Endodermal cell (in vitro differentiated cells): ENCODE results near the gene LRFN2. TPM values are rescaled to one million over a fixed set of nuclear protein-coding genes. Genes with fewer than 3 reads are reported as not detected.

Experiments
- DNase-seq: peaks from one replicate; pipeline ENCODE4 v3.0.0-alpha.2; 2017
- H3K27ac ChIP-seq: 2 replicates; pipeline ENCODE4 v1.5.1; 2013; ENCODE audit warnings: mild to moderate bottlenecking, low read depth, low read length, moderate library complexity
- H3K27me3 ChIP-seq: 2 replicates; pipeline ENCODE4 v1.6.1; 2013; ENCODE audit warnings: mild to moderate bottlenecking, low read length, moderate library complexity; ENCODE audit not compliant: insufficient read depth, control insufficient read depth, poor library complexity, severe bottlenecking
- H3K36me3 ChIP-seq: 2 replicates; pipeline ENCODE4 v1.7.0; 2013; ENCODE audit warnings: mild to moderate bottlenecking, low read length, moderate library complexity; ENCODE audit not compliant: control insufficient read depth, insufficient read depth
- H3K4me1 ChIP-seq: one replicate; pipeline ENCODE4 v1.7.0; 2013; ENCODE audit warnings: low read length; ENCODE audit not compliant: control insufficient read depth, insufficient read depth
- H3K4me3 ChIP-seq: 2 replicates; pipeline ENCODE4 v1.5.1; 2013; ENCODE audit warnings: mild to moderate bottlenecking, low read length, moderate library complexity
- H3K9ac ChIP-seq: 2 replicates; pipeline ENCODE4 v1.6.1; 2013; ENCODE audit warnings: mild to moderate bottlenecking, low read length, moderate library complexity; ENCODE audit not compliant: poor library complexity, severe bottlenecking; ENCODE audit errors: extremely low read depth
- H3K9me3 ChIP-seq: 2 replicates; pipeline ENCODE4 v1.6.1; 2013; ENCODE audit warnings: mild to moderate bottlenecking, low read length, moderate library complexity; ENCODE audit not compliant: control insufficient read depth
- H3K27ac Mint-ChIP-seq: 2 replicates; pipeline ENCODE4 v1.8.0; 2020; ENCODE audit warnings: mixed read lengths
- H3K27me3 Mint-ChIP-seq: 2 replicates; pipeline ENCODE4 v1.8.0; 2021; ENCODE audit warnings: mild to moderate bottlenecking, mixed read lengths; ENCODE audit not compliant: insufficient read depth
- H3K36me3 Mint-ChIP-seq: 2 replicates; pipeline ENCODE4 v1.8.0; 2020; ENCODE audit warnings: low read depth, mixed read lengths
- H3K4me1 Mint-ChIP-seq: 2 replicates; pipeline ENCODE4 v1.8.0; 2020; ENCODE audit warnings: mixed read lengths
- H3K4me3 Mint-ChIP-seq: 2 replicates; pipeline ENCODE4 v1.8.0; 2020; ENCODE audit warnings: mild to moderate bottlenecking, moderate library complexity, mixed read lengths
- H3K9me3 Mint-ChIP-seq: 2 replicates; pipeline ENCODE4 v1.8.0; 2020; ENCODE audit warnings: mild to moderate bottlenecking, mixed read lengths
- CTCF ChIP-seq: fragments of 200-600 bp; sonication (generic); conservative IDR thresholded peaks from 2 replicates; pipeline ENCODE4 v1.5.0; 2021; ENCODE audit warnings: antibody characterized with exemption, mild to moderate bottlenecking
- WGBS, 2 experiments: methylation state at CpG; one replicate each; pipeline versions ENCODE4 v1.1.5 to v1.1.7; 2013; ENCODE audit warnings: missing lambda C conversion rate in 2 of 2, mixed read lengths in 1 of 2; ENCODE audit not compliant: insufficient coverage in 1 of 2, insufficient read length in 1 of 2; 5-methylcytosine and 5-hydroxymethylcytosine counted together
- total RNA-seq, 2 donors: library from RNA; stranded (reverse); fragmentation: NEBNext Ultra II Directional in 1 of 2; extraction: Animal tissue kit (Norgen Biotek cat#: 25700) in 1 of 2; gene quantifications; 2 replicates in 1 of 2; 3 replicates in 1 of 2; pipeline ENCODE4 v1.2.1, GENCODE V29; 2021

The LRFN2 gene
- total RNA-seq, 2 donors from 2014 or later, result 0.15 TPM; not detected in 1

GRCh38 chr6:40540790-40541189 lies 46.4 kb downstream of the LRFN2 start:
- Histone ChIP-seq H3K27ac (no peak overlapping the region), H3K9ac (no peak overlapping the region), H3K9me3 (no peaks in the 10 kb centered on the region), H3K36me3 (no peaks in the 10 kb centered on the region), H3K4me1 (no peaks in the 10 kb centered on the region), H3K27me3 (no peaks in the 10 kb centered on the region), H3K4me3 (no peak overlapping the region)
- H3K27ac Mint-ChIP-seq, result no peak overlapping the region
- H3K4me1 Mint-ChIP-seq, result peaks cover 8% of the 10 kb centered on the region
- no peak for TF ChIP-seq CTCF
- DNase-seq, result no peak
- no peaks in the 10 kb centered on the region for H3K9me3 Mint-ChIP-seq
- peaks cover 9% of the 10 kb centered on the region for H3K27me3 Mint-ChIP-seq
- H3K4me3 Mint-ChIP-seq, result no peak overlapping the region
- H3K36me3 Mint-ChIP-seq, result no peaks in the 10 kb centered on the region
- WGBS, 2 experiments, result 92 to 93% methylated on average over 5 to 6 of the region's 6 CpGs

- H3K9me3 Mint-ChIP-seq, result no peaks in the 10 kb centered on the region
- Histone ChIP-seq H3K36me3 (no peaks in the 10 kb centered on the region), H3K9ac (no peak overlapping the region), H3K27me3 (no peaks in the 10 kb centered on the region), H3K4me1 (no peaks in the 10 kb centered on the region), H3K9me3 (no peaks in the 10 kb centered on the region), H3K4me3 (no peak overlapping the region), H3K27ac (no peak overlapping the region)
- peaks cover 9% of the 10 kb centered on the region for H3K27me3 Mint-ChIP-seq
- peaks cover 7% of the 10 kb centered on the region for H3K4me1 Mint-ChIP-seq
- no peak for DNase-seq
- H3K4me3 Mint-ChIP-seq, result no peak overlapping the region
- no peak overlapping the region for H3K27ac Mint-ChIP-seq
- WGBS, 2 experiments, result 95 to 96% methylated on average over 6 to 7 of the region's 7 CpGs
- no peak for TF ChIP-seq CTCF
- H3K36me3 Mint-ChIP-seq, result no peaks in the 10 kb centered on the region
Observed at GRCh38 chr6:40539853-40540252, 47.3 kb downstream of the LRFN2 start.

GRCh38 chr6:40538556-40538955 lies 48.6 kb downstream of the LRFN2 start:
- Mint-ChIP-seq H3K4me3 (no peak overlapping the region), H3K36me3 (no peaks in the 10 kb centered on the region), H3K27me3 (peaks cover 9% of the 10 kb centered on the region), H3K9me3 (no peaks in the 10 kb centered on the region), H3K4me1 (peaks cover 7% of the 10 kb centered on the region), H3K27ac (no peak overlapping the region)
- no peak for DNase-seq
- H3K9me3 ChIP-seq, result no peaks in the 10 kb centered on the region
- TF ChIP-seq CTCF, result no peak
- H3K36me3 ChIP-seq, result no peaks in the 10 kb centered on the region
- H3K27me3 ChIP-seq, result no peaks in the 10 kb centered on the region
- no peak overlapping the region for H3K27ac ChIP-seq
- WGBS, 2 experiments, result 89 to 92% methylated on average over 3 to 9 of the region's 9 CpGs
- no peaks in the 10 kb centered on the region for H3K4me1 ChIP-seq
- no peak overlapping the region for H3K9ac ChIP-seq
- H3K4me3 ChIP-seq, result no peak overlapping the region
